HepG2 (cell line): ENCODE data around the gene LOXL4. TPM values are rescaled to one million over a fixed set of nuclear protein-coding genes. Genes with fewer than 3 reads are reported as not detected.
A peak's percentile ranks its signal among the peaks of the same experiment; 100 is the strongest.

Source experiments
- AFF4 ChIP-seq: sonication (generic); formaldehyde crosslinking; IDR thresholded peaks from 2 replicates; pipeline ENCODE4 v1.4.0; 2020; ENCODE audit warnings: missing genetic modification reagents
- FIP1L1 ChIP-seq: fragments of 200-400 bp; formaldehyde crosslinking; IDR thresholded peaks from 2 replicates; pipeline ENCODE4 v1.6.1; 2018; ENCODE audit warnings: low read depth, mild to moderate bottlenecking, low read length, moderate library complexity, borderline replicate concordance; ENCODE audit not compliant: insufficient read depth
- MIER2 ChIP-seq: IDR thresholded peaks from 2 replicates; pipeline ENCODE4 v1.6.1; 2016; ENCODE audit warnings: missing biosample characterization, missing genetic modification reagents
- MTERF4 ChIP-seq: sonication (generic); formaldehyde crosslinking; IDR thresholded peaks from 2 replicates; pipeline ENCODE4 v1.8.0; 2023; ENCODE audit warnings: mild to moderate bottlenecking, missing genetic modification reagents
- NFKBIZ ChIP-seq: IDR thresholded peaks from 2 replicates; pipeline ENCODE4 v1.6.1; 2018; ENCODE audit warnings: missing genetic modification reagents, missing compliant biosample characterization
- NKX3-1 ChIP-seq: sonication (generic); formaldehyde crosslinking; IDR thresholded peaks from 2 replicates; pipeline ENCODE4 v1.5.0; 2020; ENCODE audit warnings: missing genetic modification reagents
- PCBP2 ChIP-seq: fragments of 200-400 bp; formaldehyde crosslinking; optimal IDR thresholded peaks from 2 replicates; pipeline ENCODE3; 2018; ENCODE audit warnings: low read length, low read depth; ENCODE audit not compliant: poor library complexity, severe bottlenecking
- SMAD1 ChIP-seq: sonication (generic); formaldehyde crosslinking; IDR thresholded peaks from 2 replicates; pipeline ENCODE4 v1.4.0; 2020; ENCODE audit warnings: missing genetic modification reagents, low read depth, mild to moderate bottlenecking, borderline replicate concordance
- ZMAT5 ChIP-seq: sonication (generic); formaldehyde crosslinking; IDR thresholded peaks from 2 replicates; pipeline ENCODE4 v1.5.0; 2020; ENCODE audit warnings: mild to moderate bottlenecking, low read depth, missing genetic modification reagents, borderline replicate concordance
- ZNF543 ChIP-seq: sonication (generic); formaldehyde crosslinking; IDR thresholded peaks from 2 replicates; pipeline ENCODE4 v1.4.0; 2020; ENCODE audit warnings: mild to moderate bottlenecking, missing genetic modification reagents
- ZNF550 ChIP-seq: sonication (generic); formaldehyde crosslinking; IDR thresholded peaks from 2 replicates; pipeline ENCODE4 v1.4.0; 2020; ENCODE audit warnings: mild to moderate bottlenecking, missing genetic modification reagents, borderline replicate concordance
- ZNF687 ChIP-seq: sonication (generic); formaldehyde crosslinking; IDR thresholded peaks from 2 replicates; pipeline ENCODE4 v1.5.1; 2020; ENCODE audit warnings: mild to moderate bottlenecking, missing genetic modification reagents, moderate library complexity
- ZNF724P ChIP-seq: sonication (generic); formaldehyde crosslinking; IDR thresholded peaks from 2 replicates; pipeline ENCODE4 v1.8.0; 2022; ENCODE audit warnings: missing genetic modification reagents, borderline replicate concordance
- ZNF782 ChIP-seq: sonication (generic); formaldehyde crosslinking; IDR thresholded peaks from 2 replicates; pipeline ENCODE4 v1.4.0; 2020; ENCODE audit warnings: missing genetic modification reagents, mild to moderate bottlenecking, borderline replicate concordance
- polyA plus RNA-seq, 8 experiments: library from polyadenylated mRNA; depleted of rRNA in 3 of 8; stranded (reverse) in 7 of 8; unstranded in 1 of 8; fragments of >200 nt; fragmentation: Illumina TruSeq in 4 of 8; extraction: Trizol in 4 of 8; gene quantifications; 2 replicates each; pipeline versions ENCODE4 v1.2.1 to v1.2.3, GENCODE V29; 2011 to 2016; ENCODE audit warnings: low read depth in 4 of 8, missing spikeins in 1 of 8, mixed read lengths in 1 of 8; ENCODE audit not compliant: insufficient read depth in 1 of 8
- total RNA-seq, 5 experiments: library from RNA; depleted of rRNA; stranded (reverse); fragments of >200 nt; fragmentation: Illumina TruSeq; extraction: Trizol; gene quantifications; 2 replicates each; pipeline ENCODE4 v1.2.3, GENCODE V29; 2016; ENCODE audit warnings: low read depth in 1 of 5

The LOXL4 gene
- total and polyA plus RNA-seq, 2 of the 13 experiments (the other 11 are each of a cell fraction or from before 2014, with no cell fraction given), result 8.8 to 21.1 TPM

- no peak for TF ChIP-seq AFF4 (CRISPR knock-in tag)
- TF ChIP-seq ZMAT5 (CRISPR knock-in tag), result no peak
- TF ChIP-seq NFKBIZ (CRISPR knock-in tag), result no peak
- TF ChIP-seq FIP1L1, result no peak
- TF ChIP-seq ZNF782 (CRISPR knock-in tag), result no peak
- TF ChIP-seq NKX3-1, result no peak
- TF ChIP-seq PCBP2, result no peak
- TF ChIP-seq MIER2, result 0 out of 2 replicates have a peak, but pooled peaks have one; percentile 60
- TF ChIP-seq MTERF4, result no peak
- no peak for TF ChIP-seq ZNF543 (CRISPR knock-in tag)
- TF ChIP-seq ZNF724P, result no peak
- TF ChIP-seq ZNF687 (CRISPR knock-in tag), result peak; percentile 38; the same call in 1 of the 2 replicates
- TF ChIP-seq ZNF550, result no peak
- no peak for TF ChIP-seq SMAD1 (CRISPR knock-in tag)
Measured at GRCh38 chr10:98309366-98310355, 41.7 kb upstream of the LOXL4 start (continued).
